Effector memory CD4-positive, alpha-beta T cell (primary cell): Measurements from ENCODE around the gene COL5A1.

Experiments
- DNase-seq, 3 donors: peaks; one replicate each; pipeline ENCODE4 v3.0.0-alpha.2; 2020
- H3K27ac ChIP-seq: 2 replicates; pipeline ENCODE4 v1.7.0; 2013; ENCODE audit warnings: mild to moderate bottlenecking, low read length, moderate library complexity; ENCODE audit not compliant: insufficient read depth, poor library complexity, severe bottlenecking
- H3K27me3 ChIP-seq: replicated peaks from 2 replicates; pipeline ENCODE4 v1.7.0; 2013; ENCODE audit warnings: mild to moderate bottlenecking, low read length; ENCODE audit not compliant: insufficient read depth, control insufficient read depth, poor library complexity, severe bottlenecking
- H3K36me3 ChIP-seq: 2 replicates; pipeline ENCODE4 v1.7.0; 2013; ENCODE audit warnings: mild to moderate bottlenecking, low read length, moderate library complexity; ENCODE audit not compliant: control insufficient read depth, insufficient read depth
- H3K4me1 ChIP-seq: 2 replicates; pipeline ENCODE4 v1.7.0; 2013; ENCODE audit warnings: low read length, mild to moderate bottlenecking; ENCODE audit not compliant: control insufficient read depth, insufficient read depth, poor library complexity, severe bottlenecking
- H3K4me3 ChIP-seq: 2 replicates; pipeline ENCODE4 v1.7.0; 2013; ENCODE audit warnings: low read length, low read depth, mild to moderate bottlenecking; ENCODE audit not compliant: insufficient read depth, poor library complexity, severe bottlenecking
- H3K9me3 ChIP-seq: 2 replicates; pipeline ENCODE4 v1.7.0; 2013; ENCODE audit warnings: mild to moderate bottlenecking, low read length, moderate library complexity; ENCODE audit not compliant: control insufficient read depth

The COL5A1 gene

DNA sequence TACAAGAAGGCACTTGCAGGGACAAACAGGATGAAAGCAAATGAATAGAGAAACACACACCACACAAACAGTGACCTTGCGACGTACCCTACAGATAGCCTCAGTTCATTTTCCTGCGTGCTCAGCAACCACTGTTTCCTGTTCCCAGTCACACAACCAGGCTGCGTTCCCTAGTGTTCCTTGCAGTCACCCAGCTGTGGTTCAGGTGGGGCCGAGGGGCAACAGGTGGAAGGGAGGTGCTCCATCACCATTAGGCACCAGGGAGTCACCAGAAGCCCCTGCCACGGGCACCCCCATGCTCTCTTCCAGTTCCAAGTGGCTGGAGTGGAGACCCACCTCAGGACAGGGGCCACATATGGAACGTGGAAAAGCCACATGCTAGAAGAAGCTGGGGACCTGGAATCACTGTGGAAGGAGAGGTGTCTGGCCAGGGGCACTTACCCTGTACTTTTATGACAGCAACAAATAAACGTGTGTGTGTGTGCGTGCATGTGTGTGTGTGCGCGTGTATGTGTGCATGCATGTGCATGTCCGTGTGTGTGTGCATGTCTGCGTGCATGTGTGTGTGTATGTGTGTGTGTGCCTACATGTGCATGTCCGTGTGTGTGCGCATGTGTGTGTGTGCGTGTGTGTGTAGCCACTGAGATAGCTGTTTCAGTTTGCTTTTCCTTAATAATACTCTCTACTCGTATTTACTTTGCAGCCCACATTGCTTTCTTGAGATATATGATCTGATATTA lies 220.2 kb downstream of the COL5A1 start:
- H3K9me3 ChIP-seq = no peaks in the 10 kb centered on the region
- no peaks in the 10 kb centered on the region for H3K36me3 ChIP-seq
- H3K4me3 ChIP-seq = no peak overlapping the region
- DNase-seq = no peak
- H3K4me1 ChIP-seq = no peaks in the 10 kb centered on the region
- H3K27ac ChIP-seq = no peak overlapping the region
- no peaks in the 10 kb centered on the region for H3K27me3 ChIP-seq

DNA sequence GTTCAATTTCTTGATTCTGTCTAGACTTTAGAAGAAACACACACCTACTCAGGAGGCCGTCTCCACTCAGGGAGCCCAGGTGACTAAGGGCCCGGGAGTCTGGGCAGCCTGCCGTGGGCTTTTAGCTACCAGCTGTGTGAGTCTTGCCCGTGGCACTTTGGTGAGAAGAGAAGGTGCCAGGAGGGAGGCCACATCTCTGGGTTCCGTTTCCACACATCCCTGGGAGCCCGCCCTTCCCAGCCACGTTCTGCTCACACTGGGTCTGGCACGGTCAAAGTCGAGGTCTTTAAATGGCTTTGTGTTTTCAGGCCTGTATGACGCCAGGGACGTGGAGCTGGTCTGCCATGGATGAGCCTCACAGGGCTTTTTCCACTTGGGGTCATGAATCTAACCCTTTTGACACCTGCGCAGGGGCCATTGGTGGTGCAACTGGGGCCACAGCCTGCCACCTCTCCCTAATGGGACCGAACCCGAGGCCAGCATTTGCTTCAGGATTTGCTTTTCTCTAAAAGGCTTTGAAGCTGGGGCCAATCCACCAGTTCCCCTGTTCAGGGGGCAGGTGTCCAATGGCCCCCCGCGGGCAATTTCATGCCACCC lies 221.8 kb downstream of the COL5A1 start:
- Histone ChIP-seq H3K27me3 (no peaks in the 10 kb centered on the region), H3K9me3 (no peaks in the 10 kb centered on the region), H3K4me1 (no peaks in the 10 kb centered on the region), H3K27ac (no peak overlapping the region), H3K4me3 (no peak overlapping the region), H3K36me3 (no peaks in the 10 kb centered on the region)
- no peak for DNase-seq

DNA sequence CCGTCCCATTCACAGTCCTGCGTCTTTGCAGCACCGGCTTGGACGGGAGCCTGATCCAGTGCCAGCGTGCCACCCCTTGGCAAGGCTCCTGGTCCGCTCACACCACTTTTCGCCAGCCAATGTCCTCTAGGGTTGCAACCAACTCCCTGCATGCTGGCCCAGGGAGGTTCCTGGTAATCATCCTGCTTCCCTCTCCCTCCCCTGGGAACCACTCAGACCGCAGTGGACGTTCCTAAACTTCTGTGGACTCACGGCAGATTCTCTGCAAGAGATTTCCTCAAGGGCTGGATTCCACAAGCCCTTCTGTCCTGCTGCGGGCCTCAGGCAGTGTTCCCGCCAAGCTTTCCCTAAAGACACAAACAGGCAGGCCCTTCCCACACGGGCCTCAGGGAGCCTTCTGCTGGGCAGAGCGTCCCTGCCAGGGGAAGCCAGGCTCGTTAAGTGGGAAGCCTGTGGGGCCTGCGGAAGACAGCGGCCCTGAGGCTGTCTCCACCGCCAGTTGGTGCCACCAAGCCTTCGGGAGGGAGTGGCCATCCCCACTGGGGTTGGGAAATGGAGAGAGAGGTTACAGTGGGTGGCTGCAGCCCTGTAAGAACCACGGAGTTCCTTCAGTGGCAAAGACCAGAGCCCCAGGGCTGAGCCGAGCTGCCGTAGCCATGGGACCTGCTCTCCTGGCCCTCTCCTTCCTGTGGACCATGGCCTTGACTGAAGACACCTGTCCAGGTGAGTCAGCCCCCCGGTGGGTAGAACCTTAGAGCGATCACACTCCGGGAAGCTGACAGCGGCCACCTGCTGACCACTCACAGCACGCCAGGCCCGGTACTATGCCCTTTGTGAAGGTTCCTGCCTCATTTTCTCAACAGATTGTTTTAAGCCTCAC lies 222.6 kb downstream of the COL5A1 start:
- Histone ChIP-seq H3K9me3 (no peaks in the 10 kb centered on the region), H3K36me3 (no peaks in the 10 kb centered on the region), H3K27me3 (no peaks in the 10 kb centered on the region), H3K4me3 (no peak overlapping the region), H3K27ac (no peak overlapping the region), H3K4me1 (no peaks in the 10 kb centered on the region)
- no peak for DNase-seq

DNA sequence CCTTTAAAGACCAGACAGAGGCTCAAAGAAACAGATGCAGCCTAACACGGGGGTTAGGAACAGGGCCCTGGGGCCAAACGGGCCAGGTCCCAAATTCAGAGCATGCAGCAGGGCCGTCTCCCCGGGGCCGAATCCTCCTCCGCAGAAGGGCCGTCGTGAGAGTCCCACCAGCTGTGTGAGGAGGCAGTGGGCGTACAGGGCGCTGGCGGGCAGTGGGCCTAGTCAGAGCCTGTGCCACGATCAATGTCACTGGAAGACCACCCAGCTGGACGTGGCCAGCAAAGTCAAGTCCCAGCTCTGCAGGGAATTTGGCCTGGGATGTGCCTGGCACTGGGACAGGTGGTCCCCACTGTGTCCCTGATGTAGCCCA lies 223.2 kb downstream of the COL5A1 start:
- DNase-seq = no peak
- Histone ChIP-seq H3K4me3 (no peak overlapping the region), H3K27me3 (no peaks in the 10 kb centered on the region), H3K27ac (no peak overlapping the region), H3K4me1 (no peaks in the 10 kb centered on the region), H3K36me3 (no peaks in the 10 kb centered on the region), H3K9me3 (no peaks in the 10 kb centered on the region)

DNA sequence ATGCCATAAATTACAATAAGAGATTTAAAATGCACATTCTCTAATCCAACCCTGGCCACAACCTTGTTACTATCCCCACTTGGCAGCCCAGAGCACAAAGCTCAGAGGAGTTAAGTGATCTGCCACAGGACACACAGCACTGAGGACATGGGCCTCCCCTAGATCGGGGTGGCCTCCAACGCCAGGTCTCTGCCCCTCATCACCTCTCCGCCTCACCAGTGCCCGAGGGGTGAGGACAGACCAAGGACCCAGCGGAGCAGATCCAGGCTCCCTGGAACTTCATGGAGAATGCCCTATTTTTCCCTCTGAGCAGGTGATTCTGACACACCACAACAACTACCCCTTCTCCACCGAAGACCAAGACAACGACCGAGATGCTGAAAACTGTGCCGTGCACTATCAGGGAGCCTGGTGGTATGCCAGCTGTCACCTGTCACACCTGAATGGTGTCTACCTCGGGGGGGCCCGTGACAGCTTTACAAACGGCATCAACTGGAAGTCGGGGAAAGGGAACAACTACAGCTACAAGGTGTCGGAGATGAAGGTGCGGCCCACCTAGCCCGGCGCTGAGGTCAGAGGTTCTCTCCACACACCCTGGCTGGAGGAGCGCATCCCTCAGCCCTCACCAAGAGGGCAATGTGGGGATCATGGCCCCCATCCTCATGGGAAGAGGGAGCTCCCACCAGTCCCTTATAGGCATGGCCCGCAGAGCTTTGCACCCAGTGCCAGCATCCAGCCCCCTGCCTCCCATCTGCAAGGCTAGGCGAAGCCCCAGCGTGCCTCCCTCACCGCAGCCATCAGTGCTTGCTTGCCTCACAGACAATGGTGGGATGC lies 226.5 kb downstream of the COL5A1 start:
- H3K27me3 ChIP-seq = no peaks in the 10 kb centered on the region
- H3K9me3 ChIP-seq = no peaks in the 10 kb centered on the region
- no peak for DNase-seq
- H3K4me1 ChIP-seq = no peaks in the 10 kb centered on the region
- H3K36me3 ChIP-seq = no peaks in the 10 kb centered on the region
- no peak overlapping the region for H3K27ac ChIP-seq
- H3K4me3 ChIP-seq = no peak overlapping the region

DNA sequence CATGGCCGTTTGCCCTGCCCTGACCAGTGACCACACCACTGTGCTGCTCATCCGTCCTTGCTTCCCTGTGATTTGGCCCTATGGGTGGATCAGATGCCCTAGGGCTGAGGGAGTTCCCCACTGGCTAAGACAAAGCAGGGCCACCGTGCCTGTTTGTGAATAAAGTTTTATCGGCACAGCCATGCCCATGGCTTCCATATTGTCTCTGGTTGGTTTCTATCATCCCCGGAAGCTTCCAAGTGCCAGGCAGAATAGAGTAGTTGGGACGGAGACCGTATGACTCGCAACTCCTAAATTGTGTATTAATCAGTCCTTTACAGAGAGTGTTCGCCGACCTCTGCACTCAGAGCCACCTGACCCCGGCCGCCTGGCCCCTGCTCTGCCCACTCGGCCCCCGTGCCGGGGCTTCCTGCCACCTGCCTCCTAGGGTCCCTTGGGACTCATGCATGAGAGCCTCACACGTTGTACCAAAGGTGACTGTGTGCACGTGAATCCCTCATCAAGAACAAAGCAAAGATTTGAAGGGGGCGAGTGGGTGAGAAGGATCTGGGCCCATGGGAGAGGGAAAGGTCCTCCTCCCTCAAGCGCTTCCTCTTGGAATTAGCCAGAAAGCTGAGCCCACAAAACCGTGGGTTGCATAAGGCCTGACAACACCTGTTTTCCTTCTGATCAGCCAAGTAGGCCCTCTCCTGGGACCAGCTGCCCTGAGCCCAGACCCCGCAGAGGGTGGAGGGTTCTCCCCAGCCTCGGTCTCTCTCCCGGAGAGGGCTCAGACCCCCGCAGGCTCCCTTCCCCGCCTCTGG lies 227.3 kb downstream of the COL5A1 start:
- Histone ChIP-seq H3K27me3 (no peaks in the 10 kb centered on the region), H3K27ac (no peak overlapping the region), H3K4me1 (no peaks in the 10 kb centered on the region), H3K36me3 (no peaks in the 10 kb centered on the region), H3K4me3 (no peak overlapping the region), H3K9me3 (no peaks in the 10 kb centered on the region)
- no peak for DNase-seq

DNA sequence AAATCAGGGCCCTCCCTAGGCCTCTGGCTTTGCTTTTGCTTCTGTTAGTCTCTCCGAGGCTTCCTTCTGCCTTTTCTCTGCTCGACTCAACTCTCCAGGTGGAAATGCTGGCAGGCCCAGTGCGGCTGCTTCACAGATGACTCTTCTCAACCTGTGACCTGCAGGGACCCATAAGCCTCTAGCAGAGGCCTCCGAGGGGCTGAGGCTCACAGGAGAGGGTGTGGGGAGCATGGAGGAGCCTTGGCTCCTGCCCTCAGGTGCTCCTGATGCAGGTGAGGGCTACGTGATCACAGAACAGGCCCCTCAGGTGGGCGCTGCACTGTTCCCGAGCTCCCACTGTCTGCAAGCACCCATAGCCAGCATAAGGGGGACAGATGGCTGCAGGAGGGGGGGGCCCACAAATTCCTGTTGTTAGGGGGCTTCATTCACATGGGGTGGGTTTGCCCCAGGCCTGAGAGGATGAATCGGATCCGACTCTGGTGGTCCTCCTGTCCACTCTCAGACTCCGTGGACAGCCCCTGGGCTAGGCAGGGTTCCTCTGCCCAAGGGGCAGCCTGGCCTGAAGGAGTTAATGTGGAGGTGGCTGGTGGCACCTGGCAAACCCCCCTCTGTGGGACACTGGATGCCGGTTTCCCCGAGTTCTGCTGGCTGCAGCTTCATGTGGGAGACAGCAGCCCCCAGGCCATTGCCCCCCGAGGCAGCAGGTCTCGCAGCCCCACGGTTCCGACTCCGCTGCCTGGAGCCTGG lies 228.1 kb downstream of the COL5A1 start:
- no peak overlapping the region for H3K4me3 ChIP-seq
- no peaks in the 10 kb centered on the region for H3K27me3 ChIP-seq
- H3K9me3 ChIP-seq = no peaks in the 10 kb centered on the region
- no peaks in the 10 kb centered on the region for H3K36me3 ChIP-seq
- H3K4me1 ChIP-seq = no peaks in the 10 kb centered on the region
- H3K27ac ChIP-seq = no peak overlapping the region
- DNase-seq = no peak

DNA sequence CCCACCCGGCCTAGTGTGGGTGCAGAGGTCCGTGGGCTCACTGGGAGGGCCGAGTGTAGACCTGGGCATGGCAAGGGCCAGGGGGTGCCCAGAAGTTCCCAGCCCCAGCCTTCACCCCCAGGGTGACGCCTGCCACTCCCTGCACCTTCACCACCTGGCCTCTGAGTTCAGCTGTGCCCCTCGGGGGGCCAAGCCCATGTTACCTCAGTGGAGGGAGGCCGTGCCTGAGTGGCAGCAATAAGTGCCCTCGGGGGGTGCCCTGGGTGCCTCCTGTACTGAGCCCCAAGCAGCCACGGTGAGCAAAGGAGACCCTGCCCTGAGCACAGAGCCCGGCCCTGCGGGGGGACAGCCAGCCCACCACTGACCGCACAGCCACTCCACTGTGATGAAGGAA lies 228.7 kb downstream of the COL5A1 start:
- Histone ChIP-seq H3K4me1 (no peaks in the 10 kb centered on the region), H3K36me3 (no peaks in the 10 kb centered on the region), H3K27me3 (no peaks in the 10 kb centered on the region), H3K9me3 (no peaks in the 10 kb centered on the region), H3K4me3 (no peak overlapping the region), H3K27ac (no peak overlapping the region)
- DNase-seq = no peak
